ENCODE data around the gene ADGRF3.

- TF ChIP-seq CTCF (IDR thresholded peaks at IDR 0.05) (no peak), POLR2A (IDR thresholded peaks at IDR 0.05) (no peak), EP300 (IDR thresholded peaks at IDR 0.05) (no peak)
These were observed 36.7 kb downstream of the ADGRF3 start for GRCh38 chr2:26309921-26310320.
